Liver (tissue), 2 donors: ENCODE results near the gene SAA1.

Experiments used
- ATF3 ChIP-seq: IDR thresholded peaks from 2 replicates; pipeline ENCODE4 v1.6.1; 2016; ENCODE audit warnings: antibody characterized with exemption
- RAD21 ChIP-seq, 2 donors: IDR thresholded peaks; 2 replicates each; pipeline ENCODE4 v1.6.1; 2016; ENCODE audit warnings: antibody characterized with exemption in 2 of 2, mild to moderate bottlenecking in 2 of 2
- donor health status: healthy.

- TF ChIP-seq RAD21 (IDR thresholded peaks at IDR 0.05) (peak; percentile 27 to 30), ATF3 (no peak)
Measured at GRCh38 chr11:18236664-18237356, 29.3 kb upstream of the SAA1 start, which contains the start of gene SAA4.
